Panc1 (cell line): ENCODE measurements around the gene CERS1. TPM values are rescaled to one million over a fixed set of nuclear protein-coding genes. Genes with fewer than 3 reads are reported as not detected.

ENCODE experiments used
- ATAC-seq: fragments of 200-7000 bp; cut with Tn5 transposase; 2 replicates; pipeline ENCODE4 v1.9.1; 2020; ENCODE audit warnings: mild to moderate bottlenecking, moderate library complexity
- BruUV-seq: library from RNA; stranded (reverse); fragments of 400-500 nt; replicated peaks from 2 replicates; lab custom pipeline; 2021; lab: Mats Ljungman, UMichigan
- CTCF ChIA-PET: fragments of 300-600 bp; sonication (Branson Sonifier 250); formaldehyde crosslinking; loops from one replicate; lab custom pipeline; 2022; ENCODE audit warnings: antibody characterized with exemption; lab: Charles Lee
- POLR2A ChIA-PET: fragments of 300-600 bp; sonication (Branson Sonifier 250); formaldehyde crosslinking; loops from one replicate; lab custom pipeline; 2022; ENCODE audit warnings: antibody characterized with exemption; lab: Charles Lee
- DNase-seq: peaks from one replicate; pipeline ENCODE4 v3.0.0-alpha.2; 2010; ENCODE audit warnings: low read depth, low spot score
- H3K27ac ChIP-seq: 2 replicates; pipeline ENCODE4 v1.5.1; 2011; ENCODE audit warnings: mild to moderate bottlenecking, low read length, inconsistent platforms
- H3K27me3 ChIP-seq: fragments of 200-500 bp; sonication (Bioruptor generic); 2 replicates; pipeline ENCODE4 v1.6.0; 2014; ENCODE audit warnings: low read length, inconsistent platforms; ENCODE audit not compliant: control insufficient read depth, insufficient read depth
- H3K36me3 ChIP-seq: fragments of 200-500 bp; sonication (Bioruptor generic); 2 replicates; pipeline ENCODE4 v1.5.1; 2014; ENCODE audit warnings: inconsistent platforms, mild to moderate bottlenecking, low read length, moderate library complexity; ENCODE audit not compliant: control insufficient read depth, insufficient read depth
- H3K4me1 ChIP-seq: 2 replicates; pipeline ENCODE4 v1.5.1; 2011; ENCODE audit warnings: inconsistent platforms, mild to moderate bottlenecking, low read length, moderate library complexity; ENCODE audit not compliant: control insufficient read depth, insufficient read depth
- H3K4me3 ChIP-seq, 2 experiments: 2 replicates each; pipeline ENCODE4 v1.5.1; 2011 to 2012; ENCODE audit warnings: low read depth in 2 of 2, low read length in 2 of 2, mild to moderate bottlenecking in 2 of 2, inconsistent platforms in 1 of 2, moderate library complexity in 1 of 2
- H3K9me3 ChIP-seq: fragments of 200-500 bp; sonication (Bioruptor generic); 2 replicates; pipeline ENCODE4 v1.5.1; 2014; ENCODE audit warnings: low read depth, mild to moderate bottlenecking, inconsistent platforms, low read length, moderate library complexity; ENCODE audit not compliant: control insufficient read depth, insufficient read depth
- CTCF ChIP-seq: fragments of 450-650 bp; IDR thresholded peaks from 2 replicates; pipeline ENCODE4 v1.5.1; 2017; ENCODE audit warnings: mild to moderate bottlenecking
- POLR2AphosphoS5 ChIP-seq: IDR thresholded peaks from 2 replicates; pipeline ENCODE4 v1.6.1; 2012; ENCODE audit warnings: mild to moderate bottlenecking, low read depth, low read length, moderate library complexity
- REST ChIP-seq, 2 experiments: IDR thresholded peaks; 2 replicates each; pipeline ENCODE4 v1.6.1; 2011 to 2012; ENCODE audit warnings: low read depth in 2 of 2, control low read depth in 1 of 2, low read length in 1 of 2, mild to moderate bottlenecking in 1 of 2, moderate library complexity in 1 of 2; ENCODE audit not compliant: insufficient read depth in 1 of 2
- SIN3A ChIP-seq: IDR thresholded peaks from 2 replicates; pipeline ENCODE4 v1.6.1; 2012; ENCODE audit warnings: low read depth, mild to moderate bottlenecking, low read length, moderate library complexity, borderline replicate concordance; ENCODE audit not compliant: insufficient read depth
- TCF7L2 ChIP-seq: IDR thresholded peaks from 2 replicates; pipeline ENCODE4 v1.6.1; 2011; ENCODE audit warnings: mild to moderate bottlenecking, low read depth, low read length, inconsistent platforms
- in situ Hi-C: cut with HindIII; loops from 2 replicates; pipeline ENCODE4 v1.10.0; 2016; ENCODE audit warnings: low sequenced_read_pairs, low pct_unique_long_range_greater_than_20kb
- intact Hi-C: fragments of 100-400 bp; cut with micrococcal nuclease; formaldehyde crosslinking; loops from one replicate; pipeline ENCODE4 v1.10.0; 2022; ENCODE audit not compliant: unreplicated experiment
- total RNA-seq: library from RNA; stranded (reverse); gene quantifications from one replicate; pipeline ENCODE4 v1.2.1, GENCODE V29; 2021; ENCODE audit not compliant: unreplicated experiment

The CERS1 gene
- total RNA-seq, 1 experiment from 2014 or later, result 4.5 TPM

- BruUV-seq, result no TSS peak
- in situ Hi-C loops (no loop called here), intact Hi-C loops (no loop called here)
- no peaks in the 10 kb centered on the region for H3K4me1 ChIP-seq
- H3K27ac ChIP-seq, result no peak overlapping the region
- ATAC-seq, result no peak
- ChIA-PET CTCF (no interaction called here), POLR2A (no interaction called here)
- no peak for DNase-seq
- H3K9me3 ChIP-seq, result no peaks in the 10 kb centered on the region
- H3K4me3 ChIP-seq, result no peak overlapping the region
- H3K36me3 ChIP-seq, result peaks cover 2% of the 10 kb centered on the region; the same call in 1 of the 2 replicates
- no peaks in the 10 kb centered on the region for H3K27me3 ChIP-seq
- TF ChIP-seq CTCF (no peak), REST (IDR thresholded peaks at IDR 0.05; ENCODE audit: insufficient read depth in 1 of 2, low read depth in 2 of 2, low read length in 1 of 2) (no peak), POLR2AphosphoS5 (no peak), TCF7L2 (no peak), SIN3A (no peak)
Observed at GRCh38 chr19:18852648-18853047, 43.3 kb downstream of the CERS1 start.

- BruUV-seq, result no TSS peak
- TF ChIP-seq CTCF (no peak), SIN3A (no peak), TCF7L2 (no peak), POLR2AphosphoS5 (no peak), REST (IDR thresholded peaks at IDR 0.05; ENCODE audit: insufficient read depth in 1 of 2, low read depth in 2 of 2, low read length in 1 of 2) (no peak)
- intact Hi-C loops, result no loop called here
- no peaks in the 10 kb centered on the region for H3K4me1 ChIP-seq
- CTCF ChIA-PET, result no interaction called here
- ATAC-seq (no peak), DNase-seq (no peak)
- H3K4me3 ChIP-seq, result no peak overlapping the region
- H3K27me3 ChIP-seq, result no peaks in the 10 kb centered on the region
- peaks cover 2% of the 10 kb centered on the region; the same call in 1 of the 2 replicates for H3K36me3 ChIP-seq
- H3K27ac ChIP-seq, result no peak overlapping the region
- POLR2A ChIA-PET, result no interaction called here
- in situ Hi-C loops, result no loop called here
- no peaks in the 10 kb centered on the region for H3K9me3 ChIP-seq
Observed at GRCh38 chr19:18851673-18852325, 44.2 kb downstream of the CERS1 start.
